Endothelial cell of umbilical vein (primary cell): ENCODE measurements around the gene DTX3.

ENCODE experiments used
- EZH2 ChIP-seq: IDR thresholded peaks from 2 replicates; pipeline ENCODE4 v1.6.1; 2012; ENCODE audit warnings: borderline replicate concordance, low read depth, mild to moderate bottlenecking, moderate library complexity, low read length, inconsistent platforms; ENCODE audit not compliant: severe bottlenecking
- POLR2A ChIP-seq: IDR thresholded peaks from 2 replicates; pipeline ENCODE4 v1.6.1; 2012; ENCODE audit warnings: low read depth, mild to moderate bottlenecking, control low read depth, low read length
- POLR2AphosphoS5 ChIP-seq: IDR thresholded peaks from 2 replicates; pipeline ENCODE4 v1.6.1; 2012; ENCODE audit warnings: low read depth, mild to moderate bottlenecking, control low read depth, low read length, moderate library complexity; ENCODE audit not compliant: insufficient read depth

- TF ChIP-seq EZH2: no peak
- TF ChIP-seq POLR2AphosphoS5: no peak
- no peak for TF ChIP-seq POLR2A
Measured at GRCh38 chr12:57569858-57570257, 34.8 kb upstream of the DTX3 start.
